B cell (primary cell): Measurements from ENCODE around the gene CROT. TPM values are rescaled to one million over a fixed set of nuclear protein-coding genes. Genes with fewer than 3 reads are reported as not detected.

Experiments used
- ATAC-seq: fragments of 200-7000 bp; cut with Tn5 transposase; one replicate; pipeline ENCODE4 v1.10.0; 2021; ENCODE audit warnings: low read depth, mild to moderate bottlenecking, moderate number of reproducible peaks, moderate library complexity
- CTCF ChIA-PET: fragments of 350-600 bp; sonication (Branson Sonifier 250); formaldehyde crosslinking; loops from one replicate; lab custom pipeline; 2021; ENCODE audit warnings: antibody characterized with exemption, inconsistent platforms; lab: Charles Lee
- POLR2A ChIA-PET: fragments of 350-600 bp; sonication (Branson Sonifier 250); formaldehyde crosslinking; loops from one replicate; lab custom pipeline; 2021; ENCODE audit warnings: antibody characterized with exemption; lab: Charles Lee
- DNase-seq: peaks from one replicate; pipeline ENCODE4 v3.0.0; 2013
- H2AFZ ChIP-seq: 2 replicates; pipeline ENCODE4 v1.6.1; 2012; ENCODE audit warnings: mild to moderate bottlenecking, low read depth, low read length; ENCODE audit not compliant: insufficient read depth, poor library complexity, severe bottlenecking
- H3K27ac ChIP-seq, 2 donors: 1 replicate in 1 of 2; 2 replicates in 1 of 2; pipeline ENCODE4 v1.5.1; 2012 to 2013; ENCODE audit warnings: low read length in 2 of 2, mild to moderate bottlenecking in 2 of 2, moderate library complexity in 1 of 2
- H3K27me3 ChIP-seq, 4 experiments: fragments of 200-600 bp in 1 of 4; sonication (generic) in 1 of 4; replicated peaks in 1 of 4; 1 replicate in 2 of 4; 2 replicates in 2 of 4; pipeline versions ENCODE4 v1.6.1 to v1.7.0; 2013 to 2016; ENCODE audit warnings: low read length in 3 of 4, mild to moderate bottlenecking in 2 of 4, mixed read lengths in 1 of 4, moderate library complexity in 1 of 4; ENCODE audit not compliant: insufficient read depth in 4 of 4, control insufficient read depth in 3 of 4; ENCODE audit errors: control extremely low read depth in 1 of 4
- H3K36me3 ChIP-seq, 2 experiments: replicated peaks in 1 of 2; 1 replicate in 1 of 2; 2 replicates in 1 of 2; pipeline versions ENCODE4 v1.6.1 to v1.7.1; 2013; ENCODE audit warnings: low read length in 1 of 2; ENCODE audit not compliant: insufficient read depth in 2 of 2, control insufficient read depth in 1 of 2; ENCODE audit errors: control extremely low read depth in 1 of 2, extremely low read depth in 1 of 2
- H3K4me1 ChIP-seq, 2 donors: fragments of 200-600 bp in 1 of 2; sonication (generic) in 1 of 2; 1 replicate in 1 of 2; 2 replicates in 1 of 2; pipeline versions ENCODE4 v1.5.1 to v1.6.1; 2013 to 2017; ENCODE audit warnings: low read length in 2 of 2; ENCODE audit not compliant: control insufficient read depth in 2 of 2, insufficient read depth in 2 of 2
- H3K4me2 ChIP-seq: replicated peaks from 2 replicates; pipeline ENCODE3; 2012; ENCODE audit warnings: mild to moderate bottlenecking, low read depth, low read length; ENCODE audit not compliant: poor library complexity, severe bottlenecking
- H3K4me3 ChIP-seq, 5 experiments: fragments of 200-600 bp in 1 of 5; sonication (generic) in 1 of 5; 1 replicate in 3 of 5; 2 replicates in 2 of 5; pipeline versions ENCODE4 v1.5.1 to v1.7.0; 2011 to 2016; ENCODE audit warnings: low read length in 4 of 5, mild to moderate bottlenecking in 4 of 5, low read depth in 2 of 5, control low read depth in 1 of 5, moderate library complexity in 1 of 5; ENCODE audit not compliant: insufficient read depth in 1 of 5; ENCODE audit errors: control extremely low read depth in 1 of 5, extremely low read depth in 1 of 5
- H3K79me2 ChIP-seq: fragments of 200-600 bp; sonication (generic); one replicate; pipeline ENCODE4 v1.6.0; 2016; ENCODE audit warnings: low read length; ENCODE audit not compliant: control insufficient read depth, insufficient read depth
- H3K9ac ChIP-seq: fragments of 200-600 bp; sonication (generic); 2 replicates; pipeline ENCODE4 v1.6.1; 2017; ENCODE audit warnings: mild to moderate bottlenecking, low read length, moderate library complexity
- H3K9me3 ChIP-seq, 3 donors: one replicate each; pipeline versions ENCODE4 v1.6.1 to v1.7.1; 2013; ENCODE audit warnings: low read length in 2 of 3; ENCODE audit not compliant: control insufficient read depth in 2 of 3, insufficient read depth in 1 of 3; ENCODE audit errors: control extremely low read depth in 1 of 3
- H4K20me1 ChIP-seq: 2 replicates; pipeline ENCODE4 v1.6.0; 2012; ENCODE audit warnings: mild to moderate bottlenecking, low read length; ENCODE audit not compliant: insufficient read depth, control insufficient read depth, poor library complexity, severe bottlenecking
- H3K27ac Mint-ChIP-seq: one replicate; pipeline ENCODE4 v1.8.0; 2021; ENCODE audit warnings: mixed read lengths
- H3K27me3 Mint-ChIP-seq: one replicate; pipeline ENCODE4 v1.8.0; 2021; ENCODE audit warnings: mixed read lengths
- H3K4me1 Mint-ChIP-seq: one replicate; pipeline ENCODE4 v1.8.0; 2021; ENCODE audit warnings: mixed read lengths
- H3K4me3 Mint-ChIP-seq: one replicate; pipeline ENCODE4 v1.8.0; 2021; ENCODE audit warnings: mixed read lengths
- H3K9me3 Mint-ChIP-seq: one replicate; pipeline ENCODE4 v1.8.0; 2022; ENCODE audit warnings: mixed read lengths; ENCODE audit not compliant: insufficient read depth
- CTCF ChIP-seq: fragments of 200-600 bp; IDR thresholded peaks from one replicate; pipeline ENCODE4 v1.8.0; 2022; ENCODE audit warnings: antibody characterized with exemption, mild to moderate bottlenecking
- EZH2 ChIP-seq: IDR thresholded peaks from 2 replicates; pipeline ENCODE4 v1.6.1; 2012; ENCODE audit warnings: borderline replicate concordance, low read depth, mild to moderate bottlenecking, moderate library complexity, low read length; ENCODE audit not compliant: insufficient read depth, poor library complexity, severe bottlenecking
- WGBS: methylation state at CpG from one replicate; pipeline ENCODE4 v1.1.5; 2013; ENCODE audit warnings: missing lambda C conversion rate; ENCODE audit not compliant: insufficient coverage; 5-methylcytosine and 5-hydroxymethylcytosine counted together
- intact Hi-C: fragments of 100-400 bp; cut with micrococcal nuclease; formaldehyde crosslinking; loops from one replicate; pipeline ENCODE4 v1.10.0; 2022
- polyA plus RNA-seq: library from polyadenylated mRNA; depleted of rRNA; stranded (reverse); fragments of >200 nt; gene quantifications from 2 replicates; pipeline ENCODE4 v1.2.3, GENCODE V29; 2012
- total RNA-seq, 2 donors: library from RNA; stranded (reverse); fragments of 120-200 nt in 1 of 2; gene quantifications; 1 replicate in 1 of 2; 2 replicates in 1 of 2; pipeline versions ENCODE4 v1.2.3 to v1.2.4, GENCODE V29; 2013 to 2022

The CROT gene
- total and polyA plus RNA-seq, 2 donors (not counting 1 experiment from before 2014, with no cell fraction given) = 2.7 to 13.3 TPM

DNA sequence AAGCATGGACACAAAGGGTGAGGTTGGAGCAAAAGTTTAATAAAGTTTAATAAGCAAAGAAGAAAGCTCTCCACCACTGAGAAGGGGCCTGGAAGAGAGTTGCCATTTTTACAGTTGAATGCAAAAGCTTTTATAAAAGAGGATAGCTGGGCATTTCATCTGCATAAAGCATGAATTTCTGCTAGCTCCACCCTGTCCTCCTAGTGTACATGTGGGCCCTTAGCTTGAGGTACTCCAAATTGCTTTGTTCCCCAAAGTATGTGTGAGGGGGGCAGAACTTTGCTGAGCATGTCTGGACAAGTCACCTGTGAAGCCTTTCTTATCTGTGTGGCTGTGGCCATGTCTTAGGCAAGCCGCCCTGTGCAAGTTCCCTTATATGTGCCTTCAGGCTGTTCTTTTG is 22.6 kb upstream of the CROT start:
- no peaks in the 10 kb centered on the region for H3K27me3 ChIP-seq
- no CpG with 5 or more reads among the region's 1 CpG for WGBS
- H4K20me1 ChIP-seq = no peaks in the 10 kb centered on the region
- H3K27ac ChIP-seq = no peak overlapping the region
- Mint-ChIP-seq H3K4me1 (peaks cover 9% of the 10 kb centered on the region), H3K9me3 (peaks cover 3% of the 10 kb centered on the region), H3K27me3 (no peaks in the 10 kb centered on the region), H3K27ac (no peak overlapping the region), H3K4me3 (no peak overlapping the region)
- H3K9me3 ChIP-seq = peaks cover 3 to 16% (median 7%) of the 10 kb centered on the region in 3 donors
- CTCF ChIA-PET = interaction anchor here (0.8 to 1.9 kb wide), 2 partner anchors 10 to 239 kb away, joined by 4 to 9 read pairs; no protein-coding TSS in a partner anchor
- no peak overlapping the region for H3K4me3 ChIP-seq
- POLR2A ChIA-PET = no interaction called here
- ATAC-seq (no peak), DNase-seq (no peak)
- H3K36me3 ChIP-seq = no peaks in the 10 kb centered on the region
- intact Hi-C loops = no loop called here
- H2AFZ ChIP-seq = no peak overlapping the region
- H3K4me1 ChIP-seq = no peaks in the 10 kb centered on the region
- TF ChIP-seq CTCF (no peak), EZH2 (no peak)
- no peak overlapping the region for H3K9ac ChIP-seq
- H3K79me2 ChIP-seq = no peaks in the 10 kb centered on the region
- H3K4me2 ChIP-seq = no peak overlapping the region

DNA sequence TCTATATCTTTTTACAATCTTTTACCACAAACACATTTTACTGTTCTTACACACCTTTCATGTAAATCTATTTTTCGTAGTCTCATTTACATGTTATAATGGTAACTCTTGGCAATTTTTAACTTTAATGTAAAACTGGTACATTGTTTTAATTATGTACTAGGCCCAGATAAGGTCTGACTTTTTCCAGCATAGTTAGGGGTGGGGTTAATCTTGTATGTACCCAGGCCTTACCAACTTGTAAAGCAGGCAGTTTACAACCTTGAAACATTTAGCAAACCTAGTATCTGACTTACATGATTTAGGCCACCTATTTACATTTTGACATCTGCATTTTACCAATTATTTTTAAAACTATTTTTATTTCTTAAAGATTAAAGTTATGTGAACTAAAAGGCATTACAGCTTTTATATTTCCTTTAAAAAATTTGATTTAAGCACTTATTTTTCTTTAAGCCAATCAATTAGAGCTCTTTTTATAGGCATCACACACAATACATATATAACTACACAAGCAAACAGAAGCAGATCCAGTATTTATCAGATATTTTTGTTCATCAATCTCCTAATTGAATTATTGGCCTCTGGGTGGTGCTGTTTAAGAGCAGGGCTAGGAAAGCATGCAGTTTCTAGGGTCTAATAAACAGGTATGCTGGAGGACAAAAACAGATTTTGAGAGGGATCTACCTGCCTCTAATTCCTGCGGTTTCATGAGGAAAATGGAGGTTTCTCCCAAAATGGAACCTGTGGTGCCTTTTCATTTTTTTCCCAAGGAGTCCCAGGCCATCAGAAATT is 19.7 kb upstream of the CROT start:
- Histone ChIP-seq H3K4me1 (no peaks in the 10 kb centered on the region), H3K9ac (no peak overlapping the region), H3K4me3 (no peak overlapping the region), H3K27ac (no peak overlapping the region), H3K4me2 (no peak overlapping the region), H4K20me1 (no peaks in the 10 kb centered on the region), H3K79me2 (no peaks in the 10 kb centered on the region), H2AFZ (no peak overlapping the region), H3K36me3 (no peaks in the 10 kb centered on the region), H3K9me3 (peaks cover 3 to 36% (median 27%) of the 10 kb centered on the region in 3 donors), H3K27me3 (no peaks in the 10 kb centered on the region)
- no peak for ATAC-seq
- ChIA-PET CTCF (no interaction called here), POLR2A (no interaction called here)
- H3K27ac Mint-ChIP-seq = no peak overlapping the region
- no peaks in the 10 kb centered on the region for H3K27me3 Mint-ChIP-seq
- intact Hi-C loops = no loop called here
- no peak overlapping the region for H3K4me3 Mint-ChIP-seq
- peaks cover 10% of the 10 kb centered on the region for H3K9me3 Mint-ChIP-seq
- TF ChIP-seq EZH2 (no peak), CTCF (no peak)
- no CpG with 5 or more reads among the region's 2 CpGs for whole genome bisulfite sequencing
- DNase-seq = no peak
- no peaks in the 10 kb centered on the region for H3K4me1 Mint-ChIP-seq
